HL-60/S4 treated with retinoic acid at 250 ng/mL for 4 days and 3 days (cell line): ENCODE data around the gene KRT80.

ENCODE experiments used
- in situ Hi-C: fragments of 300-500 bp; cut with MboI; formaldehyde crosslinking; loops from 2 replicates; pipeline ENCODE4 v1.7.0; 2022; ENCODE audit warnings: low sequenced_read_pairs

The KRT80 gene

DNA sequence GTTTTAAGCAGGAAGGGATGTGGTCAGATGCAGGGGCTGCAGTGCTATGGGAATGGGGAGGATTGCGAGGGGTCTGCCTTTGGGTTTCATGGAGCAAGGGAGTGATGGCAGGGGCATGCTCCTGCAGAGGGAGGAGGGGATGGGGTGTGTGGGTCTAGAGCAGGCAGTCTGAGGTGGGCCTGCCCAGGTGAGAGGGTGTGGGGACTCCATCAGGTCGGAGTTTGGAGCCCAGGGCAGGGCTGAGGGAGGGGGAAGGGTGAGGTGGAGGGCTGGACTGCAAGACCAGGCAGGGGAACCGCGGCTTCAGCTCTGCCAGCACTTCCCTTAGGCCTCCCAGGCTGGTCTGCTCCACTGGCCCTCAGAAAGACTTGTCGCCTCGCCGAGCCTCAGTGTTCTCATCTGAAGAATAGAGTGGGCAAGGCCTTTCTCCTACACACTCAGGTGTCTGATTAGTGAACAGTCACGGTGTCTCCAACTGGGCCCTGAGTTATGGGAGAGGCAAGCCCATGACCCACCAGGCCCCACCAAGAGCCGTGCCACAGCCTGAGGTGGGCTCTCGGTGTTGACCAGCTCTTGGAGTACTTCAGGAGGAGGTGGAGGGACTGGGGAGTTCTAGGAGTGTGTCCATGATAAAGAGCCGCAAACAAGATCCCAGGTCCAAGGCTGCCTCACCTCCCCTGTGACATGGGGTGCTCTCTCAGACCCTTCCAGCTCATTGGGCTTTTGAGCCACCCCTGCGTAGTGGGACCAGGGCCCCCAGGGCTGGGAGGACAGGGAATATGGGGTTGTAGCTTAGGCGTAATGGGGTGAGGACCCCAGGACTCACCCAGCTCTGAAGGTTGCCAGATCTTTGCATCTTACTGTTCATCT, 20.1 kb upstream of the KRT80 start:
- in situ Hi-C loops = no loop called here

DNA sequence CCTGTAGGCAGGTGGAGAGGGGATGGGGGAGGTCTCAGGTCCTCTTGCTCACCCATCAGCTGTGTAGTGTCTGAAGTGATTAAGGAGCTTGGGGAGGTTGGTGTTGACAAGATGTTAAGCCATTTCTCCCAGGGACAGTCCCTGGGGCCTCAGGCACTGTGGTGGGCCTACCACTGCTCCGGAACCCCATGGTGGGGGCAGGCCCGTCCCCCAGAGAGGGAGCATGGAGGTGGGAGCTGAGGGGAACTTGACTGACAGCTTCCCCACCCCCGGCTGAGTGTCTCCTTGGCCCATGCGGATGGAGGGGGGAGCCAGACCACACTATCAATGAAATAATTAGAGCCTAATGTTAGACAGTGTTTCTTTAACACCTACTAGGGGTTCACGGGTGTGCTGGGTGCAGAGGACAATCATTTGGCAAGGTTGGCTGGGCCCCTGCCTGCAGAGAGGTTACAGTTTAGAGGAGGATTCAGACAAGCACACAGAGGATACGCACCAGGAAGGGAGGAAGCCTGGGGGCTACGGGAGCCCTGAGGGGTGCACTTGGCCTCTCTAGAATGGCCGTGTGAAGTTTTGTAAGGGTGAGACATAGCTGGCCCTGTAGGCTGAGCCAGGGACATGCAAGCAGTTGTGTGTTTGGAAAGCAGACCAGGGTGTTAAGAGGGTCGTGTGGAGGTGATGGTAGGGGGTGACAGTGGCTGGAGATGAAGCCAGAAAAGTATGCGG, 19.3 kb upstream of the KRT80 start:
- in situ Hi-C loops = no loop called here

GRCh38 chr12:52210186-52210924, 18.5 kb upstream of the KRT80 start:
- in situ Hi-C loops = no loop called here

DNA sequence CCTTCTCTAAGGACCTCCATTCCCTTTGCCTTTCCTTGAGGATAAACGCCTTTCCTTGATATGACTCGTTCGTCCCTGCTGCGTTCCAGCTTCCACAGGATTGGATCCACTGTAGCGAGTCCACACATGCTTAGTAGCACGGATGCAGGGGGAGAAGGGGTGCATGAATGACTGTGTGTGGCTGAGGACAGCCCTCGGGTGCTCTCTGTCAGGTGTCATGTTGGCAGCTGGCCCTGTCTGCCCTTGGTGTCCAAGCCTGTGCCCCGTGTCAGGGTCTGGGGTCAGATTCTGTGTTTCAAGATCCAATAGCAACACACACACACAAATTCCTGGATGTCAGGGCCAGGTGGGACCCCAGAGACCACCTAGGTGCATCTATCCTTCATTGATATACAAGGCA, 17.5 kb upstream of the KRT80 start:
- in situ Hi-C loops = no loop called here

GRCh38 chr12:52208424-52209165, 16.8 kb upstream of the KRT80 start:
- in situ Hi-C loops = no loop called here

DNA sequence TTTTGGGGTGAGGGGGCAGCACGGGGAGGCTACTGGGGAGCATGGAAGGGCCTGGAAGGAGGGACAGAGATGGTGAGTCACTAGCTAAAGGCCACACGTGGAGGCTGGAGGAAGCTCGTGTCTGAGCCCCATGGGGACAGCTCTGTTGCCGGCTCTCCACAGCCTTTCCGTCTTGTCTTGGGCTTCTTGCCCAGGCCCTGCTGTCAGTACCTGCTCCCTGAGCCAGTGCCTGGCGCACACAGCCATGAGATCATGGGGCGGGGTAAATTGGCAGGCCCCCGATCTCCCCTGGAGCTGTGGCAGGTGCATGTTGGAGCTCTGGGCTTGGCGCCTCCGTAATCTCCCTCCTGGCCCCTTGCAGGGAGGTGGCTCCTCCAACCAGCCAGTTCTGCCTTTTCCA, 16.1 kb upstream of the KRT80 start:
- in situ Hi-C loops = no loop called here

GRCh38 chr12:52207106-52207505, 15.3 kb upstream of the KRT80 start:
- in situ Hi-C loops = no loop called here

DNA sequence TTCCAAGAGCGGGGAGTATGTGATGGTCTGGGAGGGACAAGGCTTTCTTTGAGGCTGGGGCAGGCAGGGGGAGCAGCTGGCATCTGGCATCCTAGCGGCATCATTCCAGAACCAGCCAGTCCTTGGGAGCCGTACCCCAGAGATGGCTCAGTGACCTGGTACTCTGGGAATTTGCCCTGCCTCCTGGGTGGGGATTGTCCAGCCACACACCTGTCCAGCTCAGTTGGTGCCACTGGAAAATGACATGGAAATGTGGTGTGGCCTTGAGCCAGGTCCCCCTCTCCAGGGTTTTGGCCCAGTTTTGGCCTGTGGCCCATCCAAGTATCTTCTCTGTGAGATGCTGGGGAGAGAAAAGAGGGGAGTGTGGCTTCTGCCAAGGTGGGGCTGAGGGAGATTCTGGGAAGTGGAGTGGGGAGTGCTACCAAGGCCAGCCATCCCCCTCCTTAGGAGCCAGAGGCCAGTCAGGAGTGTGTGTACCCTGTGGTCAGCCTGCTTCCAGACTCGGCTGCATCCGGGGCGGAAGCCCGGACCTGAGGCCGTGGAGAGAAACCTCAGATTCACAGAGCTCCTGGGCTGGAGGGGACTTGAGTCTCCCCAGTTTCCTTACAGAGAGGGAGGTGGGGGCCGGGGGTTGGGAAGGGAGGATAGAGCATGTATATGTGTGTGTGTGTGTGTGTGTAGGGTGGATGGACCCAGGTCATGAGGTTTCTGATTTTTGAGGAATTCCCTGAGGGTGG, 14.7 kb upstream of the KRT80 start:
- in situ Hi-C loops = no loop called here

GRCh38 chr12:52205612-52206303, 13.9 kb upstream of the KRT80 start:
- in situ Hi-C loops = no loop called here

DNA sequence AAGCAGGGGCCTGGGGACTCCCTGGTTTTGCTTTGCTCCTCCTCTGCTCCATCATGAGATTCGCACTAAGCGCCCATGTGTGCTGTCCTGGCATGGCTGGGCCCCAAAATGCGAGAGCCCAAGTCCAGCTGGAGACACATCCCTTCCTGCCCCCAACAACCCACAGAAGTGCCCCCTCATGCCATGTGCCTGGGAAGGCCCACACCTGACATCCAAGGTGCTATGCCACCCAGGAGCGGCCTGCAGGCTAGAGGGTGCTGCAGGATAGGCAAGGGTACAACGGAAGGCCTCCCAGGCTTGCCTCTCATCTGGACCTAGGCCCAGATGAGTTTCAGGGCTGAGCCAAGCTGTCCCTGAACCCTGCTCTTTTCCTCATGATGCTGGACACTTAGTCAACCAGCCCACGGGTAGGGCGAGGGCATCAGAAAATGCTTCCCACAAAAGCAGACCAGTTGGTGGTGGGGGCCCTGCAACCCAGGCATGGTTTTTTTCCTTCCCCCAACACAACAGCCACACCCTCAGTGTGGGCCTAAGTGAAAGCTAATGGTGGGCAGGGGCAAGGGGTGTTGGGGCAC, 13.2 kb upstream of the KRT80 start:
- in situ Hi-C loops = no loop called here

DNA sequence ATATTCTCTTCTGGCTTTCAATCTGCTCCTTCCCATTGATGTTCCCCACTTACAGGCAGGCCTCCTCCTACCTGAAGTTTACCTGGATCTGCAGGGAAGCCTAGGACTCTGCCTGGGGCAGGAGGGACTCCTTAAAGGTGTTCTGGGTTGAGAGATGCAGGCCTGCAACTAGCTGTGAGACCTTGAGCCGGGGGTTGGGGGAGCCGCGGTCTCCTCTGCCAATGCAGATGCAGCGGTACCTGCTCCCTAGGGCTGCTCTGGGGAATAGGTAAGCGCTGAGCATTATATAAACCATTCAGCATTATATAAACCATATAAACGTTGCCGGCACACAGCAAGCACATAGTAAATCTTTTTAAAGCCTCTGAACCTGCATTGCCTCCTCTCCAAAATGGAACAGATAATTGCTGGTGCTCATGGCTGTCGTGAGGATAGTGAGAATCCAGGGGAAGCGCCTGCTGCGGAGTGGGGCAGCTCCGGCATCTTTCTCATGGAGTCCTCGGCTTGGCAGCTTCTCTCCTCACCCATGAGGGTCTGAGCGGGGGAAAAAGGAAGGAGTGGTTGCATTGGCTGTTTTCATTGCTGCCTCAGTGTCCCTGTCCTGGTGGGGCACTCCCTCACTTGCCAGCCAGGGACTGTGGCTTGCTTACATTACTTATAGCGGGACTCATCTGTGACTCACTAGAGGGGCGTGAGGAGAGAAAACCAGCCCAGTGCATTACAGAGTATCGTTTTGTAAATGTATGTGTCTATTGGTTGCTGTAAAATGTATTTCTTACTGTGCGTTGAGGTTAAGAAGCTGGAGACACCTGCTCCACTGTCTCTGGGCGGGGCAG, 12.5 kb upstream of the KRT80 start:
- in situ Hi-C loops = no loop called here

DNA sequence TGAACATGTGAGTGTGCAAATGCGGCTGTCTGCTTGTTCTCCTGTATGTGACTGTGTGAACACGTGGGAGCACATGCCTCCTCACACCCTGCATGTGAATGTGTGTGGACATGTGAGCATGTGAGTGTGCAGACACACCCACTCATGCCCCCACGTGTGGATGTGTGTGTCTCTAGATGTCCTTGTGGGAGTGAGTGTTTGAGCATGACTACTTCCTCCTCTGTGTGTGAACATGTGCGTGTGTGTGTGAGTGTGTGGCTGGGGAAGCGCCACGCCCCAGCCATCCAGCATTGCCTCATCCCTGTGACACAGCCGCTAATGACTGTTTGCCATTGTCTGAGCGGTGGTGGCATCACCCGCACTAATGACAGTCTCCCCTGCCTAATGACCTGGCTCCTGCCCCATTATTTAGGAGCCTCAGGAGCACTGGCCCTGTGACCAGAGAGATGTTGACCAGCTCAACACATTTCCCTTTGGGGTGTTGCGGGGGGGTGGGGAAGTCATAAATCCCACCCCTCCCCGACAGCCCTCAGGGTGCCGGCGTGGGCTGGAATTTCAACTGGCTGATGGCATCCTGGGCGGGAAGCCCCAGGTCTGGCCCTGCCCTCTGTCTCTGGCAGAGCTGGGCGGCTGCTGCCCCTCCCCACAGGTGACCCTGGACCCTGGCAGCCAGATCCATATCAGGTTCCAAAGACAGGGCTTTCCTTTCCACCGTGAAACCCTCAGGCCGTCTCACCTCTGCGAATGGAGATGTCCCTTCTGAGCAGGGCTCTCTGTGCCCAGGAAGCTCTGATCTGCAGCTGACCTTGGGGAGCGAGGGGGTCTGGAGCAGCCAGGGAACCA, 11.5 kb upstream of the KRT80 start:
- in situ Hi-C loops = no loop called here

GRCh38 chr12:52202361-52203078, 10.7 kb upstream of the KRT80 start:
- in situ Hi-C loops = no loop called here

DNA sequence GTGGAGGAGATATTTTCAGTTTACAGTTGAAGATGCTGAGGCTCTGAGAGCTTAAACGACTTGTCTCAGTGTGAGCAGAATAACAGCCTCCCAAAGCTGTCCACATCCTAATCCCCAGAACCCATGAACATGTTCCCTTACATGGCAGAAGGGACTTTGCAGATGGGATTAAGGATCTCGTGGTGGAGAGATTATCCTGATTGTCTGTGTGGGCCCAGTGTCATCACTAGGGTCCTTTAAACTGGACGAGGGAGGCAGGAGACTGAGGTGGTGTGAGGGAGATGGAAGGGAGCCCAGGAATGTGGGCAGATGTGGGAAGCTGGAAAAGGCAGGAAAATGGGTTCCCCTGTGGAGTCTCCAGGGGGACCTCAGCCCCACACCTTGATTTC, 9.6 kb upstream of the KRT80 start:
- in situ Hi-C loops = no loop called here

- in situ Hi-C loops = no loop called here
These were observed 9.1 kb upstream of the KRT80 start for GRCh38 chr12:52200781-52201450.

- in situ Hi-C loops = no loop called here
These were observed 8.4 kb upstream of the KRT80 start for GRCh38 chr12:52200086-52200780.
